Measurements from ENCODE around the gene CAMK2A.

The CAMK2A gene

DNA sequence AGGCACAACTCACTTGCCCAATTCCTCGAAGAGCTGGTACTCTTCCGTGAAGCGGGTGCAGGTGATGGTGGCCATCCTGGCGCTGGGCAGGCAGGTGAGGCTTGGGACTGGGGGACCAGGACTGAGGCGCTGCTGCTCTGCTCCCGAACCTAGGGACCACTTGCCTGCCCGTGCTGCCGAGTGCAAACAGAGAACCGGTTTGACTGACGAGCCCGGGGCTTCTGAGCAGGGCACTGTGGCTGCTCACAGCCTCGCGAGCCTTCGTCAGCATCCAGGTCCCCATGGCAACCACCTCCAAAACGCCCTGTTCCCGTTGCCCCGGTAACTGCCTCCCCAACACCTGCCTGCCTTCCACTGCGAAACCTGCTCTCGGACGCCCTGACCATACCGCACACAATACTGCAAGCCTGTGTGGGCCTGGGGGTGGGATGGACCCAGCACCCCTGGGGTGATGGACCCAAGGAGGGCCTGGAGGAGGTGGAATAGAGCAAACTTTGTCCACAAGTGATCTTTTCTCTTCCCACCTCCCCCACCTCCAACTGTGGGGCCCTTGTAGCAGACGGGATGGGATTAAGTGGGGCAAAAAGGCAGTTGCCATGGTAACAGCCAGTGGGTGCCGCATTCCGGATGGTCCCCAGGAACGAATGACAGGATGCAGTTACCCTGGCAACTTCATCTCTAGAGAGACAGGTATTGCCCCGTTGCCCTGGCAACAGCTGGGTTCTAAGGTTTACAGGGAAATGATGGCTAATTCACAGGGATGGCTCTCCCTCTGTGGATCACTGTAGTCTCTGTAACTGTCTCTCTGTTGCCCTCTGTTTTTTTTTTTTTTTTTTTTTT lies at the start of gene CAMK2A:
Gene CAMK2A (minus strand): TSS at position 223 of the 840 bp plus-strand sequence. CDS start 148 bp downstream, at position 75.
- DNase-seq = no peak

DNA sequence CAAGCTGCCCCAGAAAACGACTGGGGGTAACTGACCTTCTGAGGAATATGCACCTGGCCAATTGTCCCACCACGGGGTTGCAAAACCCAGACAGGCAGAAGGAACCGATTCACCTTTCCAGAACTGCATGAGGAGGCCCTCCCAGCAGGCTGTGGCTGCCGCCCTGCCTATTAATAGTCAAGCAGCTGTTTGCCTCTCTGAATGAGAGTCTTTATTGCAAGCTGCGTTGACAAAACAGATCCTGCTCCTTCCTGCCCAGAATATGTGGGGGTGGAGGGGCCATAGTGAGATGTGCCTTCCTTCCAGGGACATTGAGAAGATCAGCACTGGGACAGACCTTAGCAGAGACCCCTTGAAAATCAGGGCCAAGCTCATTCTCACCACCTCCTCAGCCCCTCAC lies 49.6 kb upstream of the CAMK2A start:
- DNase-seq = no peak

DNA sequence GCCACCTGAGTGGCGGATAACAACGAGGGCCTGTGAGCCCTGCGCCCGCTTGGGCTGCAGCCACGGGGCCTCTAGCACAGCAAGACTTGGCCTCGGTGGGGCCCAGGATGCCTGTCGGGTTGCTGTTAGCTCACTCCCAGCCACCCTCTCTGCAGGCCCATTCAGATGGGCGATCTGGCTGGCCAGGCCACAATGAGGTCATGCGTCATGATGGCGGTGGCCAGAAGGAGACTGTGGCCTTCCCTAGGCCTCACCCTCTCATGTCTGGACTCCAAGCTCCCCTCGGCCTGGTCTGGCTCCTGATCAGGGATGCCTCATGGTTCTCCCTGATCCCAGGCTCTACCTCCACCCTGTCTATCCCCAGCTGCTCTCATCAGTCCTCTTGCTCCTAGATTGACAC lies 49.0 kb upstream of the CAMK2A start:
- DNase-seq = no peak

DNA sequence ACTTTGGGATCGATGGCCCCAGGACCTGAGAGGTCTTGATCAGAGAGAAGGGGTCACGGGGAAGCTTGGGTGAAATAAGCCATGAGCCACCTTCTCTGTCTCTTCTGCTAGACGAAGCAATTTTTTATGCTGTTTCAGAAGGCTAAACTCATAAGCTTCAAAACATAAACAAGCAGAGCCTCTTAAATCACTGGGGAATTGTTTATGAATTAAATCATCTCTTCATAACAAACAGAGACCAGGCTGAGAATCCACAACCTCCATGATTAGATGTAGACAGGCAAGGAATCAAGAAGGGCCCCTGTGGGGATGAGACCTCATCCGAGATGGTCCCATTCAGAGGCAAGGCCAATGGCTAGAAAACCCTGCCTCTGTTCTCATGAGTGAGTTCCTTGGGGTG lies 46.2 kb upstream of the CAMK2A start:
- no peak for DNase-seq

DNA sequence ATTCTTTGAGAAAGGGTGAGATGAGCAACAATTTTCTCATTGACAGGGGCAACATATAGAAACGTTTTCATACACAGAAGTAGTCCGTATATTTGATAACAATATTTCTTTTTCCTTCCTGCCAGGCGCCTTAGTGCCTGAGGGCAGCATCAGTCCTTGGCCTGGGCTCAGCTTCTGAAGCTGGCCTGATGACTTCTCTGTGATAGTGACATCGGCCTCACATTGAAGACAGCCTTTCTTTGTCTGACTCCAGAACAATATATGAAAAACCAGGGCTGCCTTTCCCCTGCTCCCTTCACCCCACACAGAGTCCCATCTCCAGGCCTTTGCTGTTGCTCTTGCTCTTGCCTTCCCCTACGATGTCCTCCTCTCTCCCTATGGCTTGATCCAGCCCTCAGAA lies 43.8 kb upstream of the CAMK2A start:
- no peak for DNase-seq

DNA sequence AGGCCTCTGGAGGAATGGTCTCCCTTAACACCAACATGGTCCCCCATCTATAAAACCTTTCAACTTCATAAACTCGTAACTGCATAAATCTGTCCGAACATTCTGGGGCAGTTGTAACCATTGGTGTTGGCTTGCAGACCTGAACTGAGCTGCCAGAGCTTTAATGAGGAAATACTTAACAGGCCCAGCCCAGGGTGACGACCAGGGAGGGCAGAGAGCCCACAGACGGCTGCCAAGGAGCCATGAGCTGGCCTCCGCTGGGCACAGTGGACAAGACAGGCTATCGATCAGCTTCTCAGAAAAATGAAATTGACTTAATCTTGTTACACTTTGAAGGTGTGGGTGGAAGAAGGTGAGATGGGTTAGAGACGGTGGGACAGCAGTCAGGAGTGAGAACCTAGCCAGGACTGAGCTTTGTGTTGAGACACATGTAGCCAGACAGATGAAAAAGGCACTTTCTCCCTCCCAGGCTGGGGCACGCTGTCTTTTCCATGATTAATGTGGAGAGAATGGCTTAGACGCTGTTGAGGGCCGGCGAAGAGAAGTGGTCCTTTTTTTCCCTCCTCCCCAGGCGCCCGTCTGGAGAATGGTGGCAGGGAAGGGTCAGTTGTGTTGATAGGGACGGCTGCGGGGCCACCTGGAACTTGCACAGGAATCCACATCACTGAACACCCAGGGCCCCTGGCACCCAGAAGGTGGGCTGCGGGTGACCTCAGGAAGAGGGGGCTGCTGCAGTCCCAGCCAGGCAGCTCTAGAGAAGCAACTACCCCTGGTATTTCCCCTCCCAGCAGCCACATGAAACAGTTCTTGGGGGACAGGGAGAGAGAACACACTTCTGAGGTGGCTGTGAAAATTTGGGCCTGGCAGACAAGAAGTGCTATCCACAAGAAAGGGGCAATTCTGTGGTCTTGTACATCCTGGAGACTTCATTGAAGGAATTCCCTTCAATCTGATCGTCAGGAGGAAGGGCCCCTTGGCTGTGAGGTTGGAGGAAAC lies 40.6 kb upstream of the CAMK2A start:
- no peak for DNase-seq

DNA sequence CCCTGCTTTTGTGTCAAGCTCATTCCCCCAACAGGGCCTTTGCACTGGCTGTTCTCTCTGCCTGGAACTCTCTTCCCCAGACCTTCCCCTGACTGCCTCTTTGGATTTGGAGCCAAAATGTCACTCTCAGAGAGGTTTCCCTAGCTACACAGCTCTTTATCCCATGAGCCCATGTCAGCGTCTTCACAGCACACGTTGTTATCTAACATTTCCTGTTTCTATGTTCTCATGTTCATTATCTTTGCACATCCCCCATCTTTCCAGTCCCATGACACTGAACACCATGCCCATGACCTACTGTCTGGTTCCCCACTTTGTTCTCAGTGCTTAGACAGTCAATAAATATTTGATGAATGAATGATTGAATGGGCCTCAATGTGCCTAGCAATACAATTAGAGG lies 39.5 kb upstream of the CAMK2A start:
- no peak for DNase-seq

DNA sequence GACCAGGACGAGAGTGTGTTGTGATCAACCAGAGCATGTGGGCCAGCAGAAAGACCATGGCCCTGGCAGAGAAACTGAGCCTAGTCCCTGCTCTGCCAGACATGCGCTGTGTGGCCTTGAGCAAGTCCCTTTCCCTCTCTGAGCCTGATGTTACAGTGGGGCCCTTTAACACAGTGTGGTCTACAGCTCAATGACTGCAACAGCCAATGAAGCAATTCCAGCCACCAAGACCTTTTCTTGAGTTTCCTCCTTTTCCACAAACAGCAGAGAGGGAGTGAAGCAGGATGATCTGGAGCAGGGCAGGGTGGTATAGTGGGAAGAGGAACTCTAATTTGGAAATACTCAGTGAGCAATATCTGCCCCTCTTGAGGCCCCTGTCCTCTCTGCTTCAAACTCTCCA lies 38.9 kb upstream of the CAMK2A start:
- DNase-seq = no peak

DNA sequence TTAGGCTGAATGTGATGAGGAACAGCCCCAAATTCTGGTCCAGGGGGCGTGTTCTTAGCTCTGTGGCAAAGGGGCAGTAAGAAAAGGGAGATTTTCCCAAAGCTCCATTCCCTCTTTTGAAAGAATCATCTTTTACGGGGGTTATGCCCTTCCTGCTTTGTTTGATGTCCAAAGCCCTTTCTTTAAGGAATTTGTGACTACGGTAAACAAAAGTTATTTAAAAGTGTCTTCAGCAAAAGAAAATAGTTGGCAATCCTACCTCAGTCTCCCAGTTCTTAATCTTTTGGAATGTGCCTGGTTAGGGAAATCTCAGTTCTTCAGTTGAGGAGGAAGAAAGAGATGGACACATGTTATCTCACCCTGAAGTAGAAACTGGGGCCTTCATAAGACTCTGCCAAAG lies 37.6 kb upstream of the CAMK2A start:
- DNase-seq = no peak

DNA sequence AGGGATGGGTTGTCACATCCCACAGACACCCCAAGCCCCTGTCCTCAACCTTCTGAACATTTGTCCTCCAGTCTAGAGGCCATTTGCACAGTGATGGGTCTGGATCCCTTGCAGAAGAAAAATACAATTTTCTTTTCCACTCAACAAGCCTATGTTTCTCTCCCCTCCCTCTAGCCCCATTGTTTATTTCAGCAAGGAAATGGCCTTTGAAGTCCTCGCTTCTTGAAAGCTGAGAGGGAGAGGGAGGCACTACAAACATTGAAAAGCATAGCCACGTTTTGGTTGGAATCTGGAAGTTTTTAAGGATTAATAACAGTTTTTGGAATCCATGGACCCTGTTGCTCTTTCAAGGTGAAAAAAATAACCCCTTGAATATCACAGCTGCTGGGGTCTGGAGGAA lies 37.1 kb upstream of the CAMK2A start:
- DNase-seq = no peak

DNA sequence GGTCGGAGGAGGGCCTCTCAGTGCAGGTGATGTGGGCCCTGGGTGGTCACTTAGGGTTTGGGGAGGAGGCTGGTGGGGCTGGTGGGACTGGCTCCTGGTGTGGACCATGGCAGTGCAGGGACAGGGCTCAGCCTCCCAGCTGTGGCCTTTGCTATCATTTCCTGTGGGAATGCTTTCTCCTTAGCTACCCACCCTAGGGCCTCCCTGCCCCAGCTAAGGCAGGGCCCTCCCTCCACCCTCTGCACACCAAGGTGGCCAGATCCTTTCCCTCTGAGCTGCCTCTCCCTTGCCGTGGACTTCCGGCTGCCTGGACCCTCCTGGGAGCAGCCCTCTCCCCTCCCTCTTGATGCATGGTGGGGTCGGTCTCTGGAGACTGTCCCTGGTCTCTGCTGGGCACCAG lies 35.9 kb upstream of the CAMK2A start:
- DNase-seq = no peak

DNA sequence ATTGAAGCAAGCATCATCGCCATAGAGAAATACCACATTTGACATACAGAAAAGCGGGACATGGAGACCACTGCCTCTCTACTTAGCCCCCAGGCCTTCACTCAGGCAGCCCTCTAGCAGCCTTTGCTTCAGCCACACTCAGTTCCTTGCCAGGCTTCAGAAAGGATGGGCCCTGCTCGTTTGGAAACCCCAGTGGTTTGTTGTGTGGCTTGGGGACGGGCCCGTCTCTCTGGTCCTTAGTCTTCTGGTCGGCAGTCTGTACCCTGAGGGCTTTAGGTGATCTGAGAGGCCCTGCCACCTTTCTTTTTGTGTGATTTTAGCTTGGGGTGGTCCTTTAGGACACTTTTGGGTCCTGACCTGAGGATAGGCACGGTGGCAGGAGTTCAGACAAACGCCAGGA lies 34.2 kb upstream of the CAMK2A start:
- DNase-seq = no peak

DNA sequence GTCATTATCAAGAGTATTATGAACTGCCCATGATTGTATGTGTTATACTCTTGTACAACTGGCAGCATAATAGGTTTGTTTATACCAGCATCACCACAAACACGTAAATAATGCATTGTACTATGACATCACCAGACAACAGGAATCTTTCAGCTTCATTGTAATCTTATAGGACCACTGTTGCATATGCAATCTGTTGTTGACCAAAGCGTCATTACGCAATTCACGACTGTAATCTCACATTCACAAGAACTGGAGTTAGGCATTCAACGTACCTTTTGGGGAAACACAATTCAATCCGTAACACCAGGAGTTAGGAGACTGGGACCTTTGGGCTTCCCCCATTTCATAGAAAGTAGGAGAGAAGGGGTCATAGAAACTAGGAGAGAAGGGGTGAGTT lies 33.5 kb upstream of the CAMK2A start:
- DNase-seq = no peak

DNA sequence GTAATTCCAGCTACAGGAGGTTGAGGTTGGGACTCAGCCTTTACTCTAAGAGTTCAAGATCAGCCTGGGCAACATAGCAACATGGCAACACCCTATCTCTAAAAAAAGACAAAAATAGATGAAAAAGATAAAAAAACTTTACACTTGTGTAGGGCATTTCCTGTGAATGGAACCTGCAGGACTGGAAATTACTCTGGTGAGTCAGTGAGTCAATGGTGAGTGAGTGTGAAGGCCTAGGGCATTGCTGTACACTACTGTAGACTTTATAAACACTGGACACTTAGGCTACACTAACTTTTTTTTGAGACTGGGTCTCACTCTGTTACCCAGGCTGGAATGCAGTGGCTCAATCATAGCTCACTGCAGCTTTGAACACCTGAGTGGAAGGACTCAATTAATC lies 32.6 kb upstream of the CAMK2A start:
- no peak for DNase-seq

DNA sequence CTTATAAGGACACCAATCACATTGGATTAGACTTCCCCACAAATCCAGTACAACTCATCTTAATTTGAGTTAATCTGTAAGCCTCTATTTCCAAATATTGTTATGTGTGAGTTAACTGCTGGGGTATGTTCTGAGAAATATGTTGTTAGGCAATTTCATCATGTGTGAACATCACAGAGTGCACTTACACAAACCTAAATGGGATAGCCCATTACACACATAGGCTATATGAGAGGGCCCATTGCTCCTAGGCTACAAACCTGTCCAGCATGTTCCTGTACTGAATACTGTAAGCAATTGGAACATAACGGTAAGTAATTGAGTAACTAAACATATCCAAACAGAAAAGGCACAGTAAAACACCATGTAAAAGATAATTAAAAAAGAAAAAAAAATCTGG lies 32.2 kb upstream of the CAMK2A start:
- DNase-seq = no peak

DNA sequence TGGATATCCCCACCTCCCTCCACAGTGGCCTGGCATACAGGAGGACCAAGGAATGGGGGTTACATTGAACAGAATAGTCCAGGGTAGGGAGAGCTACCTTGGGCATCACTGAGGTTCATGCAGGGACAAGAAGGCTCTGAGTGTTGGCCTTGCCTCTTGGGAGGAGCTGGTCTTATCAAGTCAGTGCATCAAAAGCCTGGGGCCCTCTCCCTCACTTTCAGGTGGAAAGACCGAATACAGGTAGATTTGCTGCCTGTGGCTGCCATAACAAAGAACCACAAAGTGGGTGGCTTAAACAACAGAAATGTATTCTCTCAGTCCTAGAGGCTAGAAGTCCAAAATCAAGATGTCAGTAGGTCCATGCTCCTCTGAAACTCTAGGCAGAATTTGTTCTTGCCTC lies 31.6 kb upstream of the CAMK2A start:
- DNase-seq = no peak

DNA sequence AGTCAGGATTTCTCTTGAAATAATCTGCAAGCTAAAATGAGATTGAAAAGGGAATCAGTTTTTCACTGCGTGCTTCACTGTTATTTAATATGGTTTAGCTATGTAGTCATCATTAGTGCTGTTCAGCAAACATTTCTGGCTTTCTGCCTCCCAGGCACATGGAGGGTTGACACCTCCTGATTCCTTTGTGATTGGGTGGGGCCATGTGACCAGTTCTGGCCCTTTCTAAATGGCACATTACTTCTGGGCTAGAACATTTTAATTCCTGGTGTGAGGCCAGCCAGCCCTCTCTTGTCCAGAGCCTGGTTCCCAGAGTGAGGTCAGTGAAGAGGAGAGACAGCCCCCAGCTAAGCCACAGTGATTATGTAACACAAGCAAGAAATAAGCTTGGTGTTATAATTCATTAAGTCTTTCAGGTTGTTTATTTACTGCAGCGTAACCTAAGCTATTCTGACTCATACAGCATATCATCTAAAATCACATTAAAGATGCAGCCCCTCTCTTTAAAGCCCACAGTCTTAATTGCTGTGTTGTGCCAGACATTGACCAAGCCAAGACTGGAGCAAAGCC lies 30.6 kb upstream of the CAMK2A start:
- DNase-seq = no peak

DNA sequence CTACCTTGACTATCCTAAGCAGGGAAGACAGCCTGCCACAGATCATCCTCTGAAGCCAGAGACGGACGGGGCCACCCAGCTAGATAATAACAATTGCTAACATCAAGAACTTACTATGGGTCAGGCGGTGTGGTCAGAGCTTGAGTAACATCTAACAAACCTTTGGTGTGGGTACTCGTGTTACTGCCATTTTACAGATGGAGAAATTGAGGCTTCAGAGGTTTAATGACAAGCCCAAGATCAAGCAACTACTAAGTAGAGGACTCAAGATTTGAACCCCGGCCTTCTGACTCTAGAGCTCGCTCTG lies 29.9 kb upstream of the CAMK2A start:
- DNase-seq = no peak

DNA sequence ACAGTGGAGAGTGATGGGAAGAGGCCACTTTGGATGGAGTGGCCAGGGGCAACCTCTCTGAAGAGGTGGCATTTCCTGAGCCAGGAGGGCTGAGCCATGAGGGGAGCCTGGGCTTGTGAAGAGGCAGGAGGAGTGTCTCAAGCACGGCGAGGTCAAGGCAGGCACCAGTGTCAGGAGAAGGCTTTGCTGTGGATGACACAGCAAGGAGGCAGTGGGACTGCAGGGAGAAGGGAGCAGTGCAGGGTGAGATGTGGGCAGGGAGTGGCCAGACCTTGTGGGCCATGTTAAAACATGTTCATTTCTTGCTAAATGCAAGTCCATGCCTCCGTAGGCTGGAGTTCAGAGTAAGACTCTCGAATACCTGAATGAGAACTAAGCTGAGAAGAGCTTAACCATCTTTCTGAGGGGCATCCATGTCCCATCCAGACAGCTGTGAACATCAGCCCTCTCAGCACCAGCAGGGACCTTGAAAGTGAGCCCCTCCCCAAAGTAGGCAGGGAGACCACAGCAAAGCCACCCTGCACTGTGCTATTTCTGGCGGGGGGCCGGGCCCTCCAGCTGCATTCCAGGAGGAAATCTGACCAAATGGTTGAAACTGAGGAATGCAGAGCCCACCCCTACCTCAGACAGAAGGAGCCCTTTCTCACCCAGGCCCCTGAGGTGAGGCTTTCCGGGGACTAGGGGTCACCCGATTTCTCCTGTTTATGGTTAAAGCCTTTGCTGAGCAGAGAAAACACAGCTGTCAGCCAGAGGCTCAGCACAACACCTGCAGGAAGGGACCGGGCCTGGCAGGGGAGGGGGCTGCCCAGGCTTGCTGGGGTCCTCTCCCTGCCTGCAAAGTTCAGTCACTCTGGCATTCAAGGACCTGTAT lies 29.3 kb upstream of the CAMK2A start:
- no peak for DNase-seq

DNA sequence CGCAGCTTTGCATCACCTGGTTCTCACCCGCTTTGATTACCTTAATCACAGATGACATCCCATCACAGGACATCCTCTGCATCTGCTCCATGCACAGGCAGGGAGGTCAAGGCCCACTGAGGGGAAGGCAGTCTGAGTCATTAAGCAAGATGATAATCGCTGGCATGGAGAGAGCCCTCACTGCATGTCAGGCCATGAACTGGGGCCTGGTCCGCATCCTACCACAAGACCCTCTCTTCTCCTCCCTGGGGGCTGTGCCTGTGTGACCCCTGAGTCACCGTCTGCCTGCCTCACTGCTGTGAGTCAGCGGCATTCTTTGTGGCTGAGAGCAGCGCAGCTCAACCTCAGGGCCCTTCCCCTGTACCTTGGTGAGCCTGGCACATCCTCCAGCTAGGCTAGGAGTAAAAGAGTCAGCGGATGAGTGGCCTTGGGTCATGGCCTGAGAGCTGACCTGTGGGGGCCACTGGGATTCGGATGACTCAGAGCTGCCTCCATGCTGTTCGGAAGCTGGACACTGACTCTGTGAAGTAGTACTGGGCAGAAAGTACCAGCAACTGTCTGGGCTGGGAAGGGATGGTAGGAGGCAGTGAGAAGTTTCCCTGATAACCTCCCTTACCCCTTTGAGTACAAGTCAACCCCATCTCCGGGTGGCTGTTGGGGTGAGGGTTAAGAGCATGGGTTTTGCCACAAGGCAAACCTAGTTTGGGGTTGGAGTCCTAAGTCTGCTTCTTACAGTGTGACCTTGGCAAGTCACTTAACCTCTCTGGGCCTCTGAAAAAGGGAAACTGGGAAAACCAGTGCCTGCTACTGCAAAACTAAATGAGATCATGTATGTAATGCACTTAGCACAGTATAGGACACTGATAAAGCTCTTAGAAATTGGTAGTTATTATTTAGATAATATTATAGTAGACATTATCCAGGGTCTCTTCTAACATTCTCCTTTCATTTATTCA lies 27.8 kb upstream of the CAMK2A start:
- no peak for DNase-seq

DNA sequence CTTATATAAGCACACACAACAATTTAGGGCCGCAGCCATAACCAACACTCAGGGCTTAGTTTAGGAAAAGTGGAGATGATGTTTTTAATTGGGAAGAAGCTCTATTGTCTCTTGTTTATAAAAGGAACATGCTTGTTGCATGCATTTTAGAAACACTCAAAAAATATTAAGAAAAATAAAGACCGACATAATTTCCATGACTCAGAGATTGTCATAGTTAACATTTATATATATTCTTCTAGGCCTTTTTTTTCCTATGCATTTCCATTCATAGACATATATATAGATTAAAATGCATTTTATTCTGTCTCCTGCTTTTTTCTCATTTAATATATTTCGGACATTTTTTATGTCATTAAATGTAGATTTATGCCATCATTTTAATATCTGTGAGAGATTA lies 26.7 kb upstream of the CAMK2A start:
- no peak for DNase-seq

DNA sequence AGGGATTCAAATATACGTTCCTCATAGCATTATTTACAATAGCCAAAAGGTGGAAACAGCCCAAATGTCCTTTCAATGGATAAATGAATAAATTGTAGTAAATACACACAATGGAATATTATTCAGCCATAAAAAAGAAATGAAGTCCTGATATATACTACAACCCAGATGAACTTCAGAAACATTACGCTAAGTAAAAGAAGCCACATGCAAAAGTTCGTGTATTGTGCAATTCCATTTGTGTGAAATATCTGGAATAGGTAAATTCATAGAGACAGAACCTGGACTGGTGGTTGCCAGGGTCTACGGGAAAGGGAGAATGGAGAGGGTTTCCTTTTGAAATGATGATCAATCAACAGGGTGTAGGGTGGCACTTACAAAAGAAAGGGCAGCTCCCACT lies 25.7 kb upstream of the CAMK2A start:
- no peak for DNase-seq
